Islet precursor cell (in vitro differentiated cells): ENCODE data around the gene VILL.
"Not testable (repeated sequence)": the region's sequence is repeated elsewhere in the genome, so short reads cannot be mapped to it uniquely, and the experiment has no call there.

Experiments used
- DNase-seq: peaks from one replicate; pipeline ENCODE4 v3.0.0-alpha.2; 2018

VILL gene

DNA sequence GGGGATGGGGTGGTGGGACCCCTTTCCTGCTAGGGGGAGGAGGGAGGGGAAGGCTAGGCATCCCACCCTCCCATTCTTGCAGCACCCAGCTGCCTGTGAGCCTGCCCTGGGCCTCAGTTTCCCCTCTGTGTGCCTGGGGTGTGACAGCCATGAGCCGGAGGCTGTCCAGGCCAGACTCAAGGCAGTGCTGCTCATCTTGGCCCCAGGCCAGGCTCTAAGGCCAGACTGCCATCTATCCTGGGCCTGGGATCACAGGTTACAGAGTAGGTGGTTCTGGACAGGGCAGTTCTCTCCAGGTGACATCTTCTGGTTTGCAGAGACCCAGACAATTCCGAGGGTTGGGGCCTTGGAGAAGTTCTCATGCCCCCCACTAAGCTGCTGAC is 3.3 kb upstream of the VILL start:
- DNase-seq = peak; percentile 41

DNA sequence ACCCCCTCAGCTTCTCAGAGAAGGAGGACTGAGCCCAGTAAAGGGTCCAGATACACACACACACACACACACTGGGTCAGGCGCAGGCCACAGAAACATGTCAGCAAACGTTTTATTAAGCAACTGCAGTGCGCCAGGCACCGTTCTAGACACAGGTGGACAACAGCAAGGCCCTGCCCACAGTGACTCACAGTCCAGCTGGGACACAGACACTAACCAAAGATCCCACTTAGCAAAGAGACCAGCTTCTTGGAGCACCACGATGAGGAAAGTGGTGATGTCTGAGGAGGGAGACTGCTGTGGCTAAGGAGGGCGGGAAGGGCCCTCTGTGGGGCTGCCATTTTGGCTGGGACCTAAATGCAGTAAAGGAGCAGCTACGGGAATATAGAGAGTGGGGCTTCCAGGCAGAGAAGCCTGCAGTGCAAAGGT is 2.8 kb upstream of the VILL start:
- peak; percentile 49 for DNase-seq

GRCh38 chr3:37988376-37988775 is 2.2 kb upstream of the VILL start:
- DNase-seq = not testable (repeated sequence)

GRCh38 chr3:37988931-37989525 is 1.6 kb upstream of the VILL start:
- DNase-seq = no peak

- no peak for DNase-seq
Observed at GRCh38 chr3:37989821-37990480, 635 bp upstream of the VILL start.

DNA sequence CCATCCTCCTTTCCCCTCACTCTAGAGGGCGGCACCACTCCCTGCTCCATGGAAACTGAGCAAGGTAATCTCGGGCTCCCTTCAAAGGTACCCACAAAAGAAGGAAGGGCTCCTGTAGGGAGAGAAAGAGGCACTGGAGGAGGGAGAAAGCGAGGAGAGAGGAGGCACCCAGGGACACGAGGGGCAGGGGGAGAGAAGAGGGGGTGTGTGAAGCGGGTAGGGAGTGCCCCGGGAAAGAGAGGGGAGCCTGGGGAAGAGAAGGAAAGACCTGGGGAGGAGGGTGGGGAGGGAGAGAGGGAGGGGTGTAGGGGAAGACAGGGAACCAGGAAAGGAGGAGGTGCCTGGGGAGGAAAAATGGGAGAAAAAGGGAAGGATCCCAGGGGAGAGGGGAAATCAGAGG is 523 bp downstream of the VILL start:
- peak; percentile 15 for DNase-seq

DNA sequence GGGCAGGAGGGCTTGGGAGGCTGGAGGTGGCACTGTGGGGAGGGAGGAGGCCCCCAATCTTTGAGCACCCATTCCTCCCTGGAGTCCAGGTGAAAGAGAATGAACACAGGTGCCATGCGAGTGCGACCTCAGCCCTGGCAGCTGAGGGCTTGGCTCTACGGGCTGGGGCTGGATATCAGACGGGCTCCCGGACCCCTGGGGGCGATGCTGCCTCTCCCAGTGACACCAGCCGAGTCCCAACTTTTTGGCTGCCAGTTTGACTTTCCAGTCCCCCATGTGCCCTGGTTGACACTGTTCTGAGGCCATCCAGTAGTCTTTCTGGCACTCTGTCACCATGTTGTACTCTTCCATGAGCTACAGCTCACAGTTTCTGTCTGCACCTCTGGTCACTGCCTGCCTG is 1.2 kb downstream of the VILL start:
- DNase-seq = peak; percentile 36

DNA sequence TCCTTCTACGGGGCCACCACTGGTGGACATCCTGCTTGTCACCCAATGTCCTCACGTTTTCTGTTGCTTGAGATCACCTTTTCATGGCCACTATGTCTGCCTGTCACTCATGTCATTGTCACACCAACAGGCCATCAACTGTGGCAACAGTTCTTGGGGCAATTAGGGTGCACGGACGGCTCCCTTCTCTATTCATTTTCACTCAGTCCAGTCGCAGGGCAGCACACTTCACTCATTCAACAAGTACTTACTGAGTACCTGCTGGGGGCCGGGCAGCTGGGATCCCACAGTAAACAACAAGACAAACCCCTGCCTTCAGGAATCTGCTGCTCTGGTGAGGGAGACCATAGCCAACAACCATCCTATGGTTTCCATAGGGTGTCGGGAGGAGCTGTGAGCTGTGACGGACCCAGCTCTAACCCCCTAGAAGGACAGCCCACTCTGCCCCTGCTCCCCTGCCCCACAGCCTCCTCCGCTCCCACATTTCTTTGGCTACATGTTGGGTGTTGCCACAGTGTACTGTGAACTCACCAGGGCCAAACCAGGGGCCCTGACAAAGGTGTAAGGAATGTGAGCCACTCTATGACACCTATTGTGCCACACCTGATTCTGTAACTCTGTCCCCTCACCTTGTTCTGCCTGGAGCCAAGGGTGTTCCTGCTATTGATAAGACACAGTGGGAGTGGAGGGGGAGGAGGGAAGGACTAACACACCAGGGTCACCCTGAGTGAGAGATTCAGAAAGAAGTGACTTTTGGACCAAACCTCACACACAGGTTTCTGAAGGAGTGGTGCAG is 1.9 kb downstream of the VILL start:
- DNase-seq = peak; percentile 48

DNA sequence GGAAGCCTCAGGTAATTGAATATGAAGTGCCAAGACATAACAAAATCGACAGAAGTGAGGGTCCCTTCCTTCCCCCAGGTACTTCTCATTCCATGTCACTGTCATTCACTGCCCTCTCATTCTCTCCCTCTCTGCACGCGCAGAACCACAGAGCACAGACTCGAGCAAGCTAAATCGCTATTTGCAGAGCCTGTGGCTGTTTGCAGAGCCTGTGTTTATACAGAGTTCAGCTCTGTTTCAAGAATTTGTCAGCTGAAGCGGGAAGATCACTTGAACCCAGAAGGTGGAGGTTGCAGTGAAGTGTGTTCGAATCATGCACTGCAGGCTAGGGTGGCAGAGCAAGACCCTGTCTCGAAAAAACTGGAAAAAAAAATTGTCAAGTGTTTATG is 2.5 kb downstream of the VILL start:
- no peak for DNase-seq

- no peak for DNase-seq
Observed at GRCh38 chr3:37993460-37993819, 2.9 kb downstream of the VILL start.

- DNase-seq = peak; percentile 82
Observed at GRCh38 chr3:37993820-37994638, 3.4 kb downstream of the VILL start.

GRCh38 chr3:37994639-37994972 is 4.0 kb downstream of the VILL start:
- DNase-seq = no peak

GRCh38 chr3:37995652-37996641 is 5.4 kb downstream of the VILL start:
- DNase-seq = no peak

DNA sequence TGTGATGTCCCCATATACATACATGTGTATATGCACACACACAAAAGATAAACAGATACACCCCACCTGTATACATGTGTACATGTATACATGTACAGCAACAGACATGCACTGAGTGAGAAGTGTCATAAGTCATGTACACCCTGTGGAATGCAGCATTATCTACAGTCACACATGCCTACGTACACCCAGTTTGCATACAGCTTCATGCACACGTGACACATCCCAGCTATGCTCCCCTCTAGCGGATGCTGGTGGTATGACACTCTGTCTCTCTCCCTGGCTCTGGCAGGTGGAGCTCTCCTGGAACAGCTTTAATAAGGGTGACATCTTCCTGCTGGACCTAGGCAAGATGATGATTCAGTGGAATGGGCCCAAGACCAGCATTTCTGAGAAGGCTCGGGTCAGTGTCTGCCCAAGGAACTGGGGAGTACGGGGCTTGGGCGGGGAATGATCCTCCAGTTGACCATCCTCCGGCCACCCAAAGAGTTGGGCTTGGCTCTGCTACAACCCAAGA is 6.3 kb downstream of the VILL start:
- DNase-seq = peak; percentile 93

GRCh38 chr3:37997342-37997741 is 6.8 kb downstream of the VILL start:
- DNase-seq = no peak

DNA sequence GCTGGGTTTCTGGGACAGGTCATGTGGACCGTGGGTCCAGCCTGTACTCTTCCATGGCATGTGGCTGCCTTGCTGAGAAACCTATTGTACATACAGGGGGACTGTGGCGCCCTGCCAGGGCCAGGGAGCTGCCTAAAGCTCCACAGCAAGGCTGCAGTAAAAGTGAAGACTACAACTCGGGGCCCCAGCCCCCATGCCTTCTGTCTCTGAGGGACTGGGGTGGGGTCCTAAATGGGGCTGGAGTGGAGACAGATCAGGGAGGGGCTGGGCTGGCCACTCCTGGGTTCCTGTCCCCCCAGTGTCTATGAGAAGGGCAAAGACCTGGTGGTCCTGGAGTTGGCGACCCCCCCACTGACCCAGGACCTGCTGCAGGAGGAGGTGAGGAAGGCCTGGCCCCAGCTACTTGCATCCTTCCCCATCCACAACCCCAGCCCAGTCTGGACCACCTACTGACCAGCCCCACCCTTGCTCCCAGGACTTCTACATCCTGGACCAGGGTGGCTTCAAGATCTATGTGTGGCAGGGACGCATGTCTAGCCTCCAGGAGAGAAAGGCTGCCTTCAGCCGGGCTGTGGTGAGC is 7.3 kb downstream of the VILL start:
- DNase-seq = no peak

GRCh38 chr3:37999836-38000235 is 9.2 kb downstream of the VILL start:
- no peak for DNase-seq

DNA sequence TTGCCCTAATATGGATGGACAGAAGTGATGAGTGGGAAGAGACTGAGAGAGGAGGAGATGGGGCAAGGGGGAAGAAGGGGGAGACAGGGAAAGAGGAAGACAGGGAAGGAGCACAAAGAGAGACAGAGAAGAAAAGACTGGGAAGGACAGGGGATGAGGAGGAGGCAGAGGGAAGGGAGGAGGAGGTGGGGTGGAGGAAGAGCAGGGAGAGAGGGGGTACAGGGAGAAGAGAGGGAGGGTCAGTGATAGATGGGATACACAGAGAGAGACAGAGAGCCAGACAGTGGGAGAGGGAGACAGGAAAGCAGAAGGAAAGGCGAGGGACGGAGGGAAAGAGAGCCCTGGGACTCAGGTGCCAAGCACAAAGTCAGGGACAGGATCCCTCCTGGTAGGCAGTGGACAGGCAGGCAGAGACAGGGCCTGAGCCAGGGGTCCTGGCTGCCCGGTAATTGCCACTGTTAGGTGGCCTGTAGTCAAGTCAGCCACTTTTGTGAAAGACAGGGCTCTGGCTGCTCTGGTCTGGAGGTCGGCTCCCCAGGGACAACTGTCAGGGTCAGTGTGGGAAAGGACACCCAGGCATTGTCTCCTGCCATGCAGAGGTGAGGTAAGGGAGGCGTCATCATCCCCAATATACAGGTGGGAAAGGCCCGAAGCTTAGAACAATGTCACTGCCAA is 9.8 kb downstream of the VILL start:
- DNase-seq = no peak

GRCh38 chr3:38000965-38001455 is 10.4 kb downstream of the VILL start:
- DNase-seq = no peak

DNA sequence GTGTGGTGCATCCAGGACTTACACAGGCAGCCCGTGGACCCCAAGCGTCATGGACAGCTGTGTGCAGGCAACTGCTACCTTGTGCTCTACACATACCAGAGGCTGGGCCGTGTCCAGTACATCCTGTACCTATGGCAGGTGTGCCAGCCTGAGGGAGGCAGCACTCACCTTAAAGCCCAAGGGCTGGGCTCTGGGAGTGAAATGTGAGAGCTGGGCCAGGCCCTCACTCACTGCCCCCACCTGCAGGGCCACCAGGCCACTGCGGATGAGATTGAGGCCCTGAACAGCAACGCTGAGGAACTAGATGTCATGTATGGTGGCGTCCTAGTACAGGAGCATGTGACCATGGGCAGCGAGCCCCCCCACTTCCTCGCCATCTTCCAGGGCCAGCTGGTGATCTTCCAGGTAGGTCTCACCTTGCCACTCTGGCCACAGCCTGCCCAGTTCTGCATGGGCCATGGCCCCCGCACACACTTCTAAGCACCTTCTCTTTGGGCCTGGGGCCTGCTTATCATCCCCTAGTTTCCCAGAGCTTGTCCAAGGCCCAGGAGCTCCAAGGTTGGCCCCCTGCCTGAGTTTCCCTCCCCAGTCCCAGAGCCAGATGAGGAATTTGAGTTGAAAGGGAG is 11.0 kb downstream of the VILL start:
- peak; percentile 73 for DNase-seq
